ENCODE results near the gene SLC33A1.

- TF ChIP-seq CTCF (conservative IDR thresholded peaks at IDR 0.05; ENCODE audit: low read length) (no peak), EZH2phosphoT487 (IDR thresholded peaks at IDR 0.05; ENCODE audit: borderline replicate concordance, low read depth, low read length) (no peak)
These were observed 83.1 kb downstream of the SLC33A1 start for GRCh38 chr3:155771126-155771525.
